OCI-LY1 (cell line): Measurements from ENCODE around the gene DOCK1.

Source experiments
- H2AFZ ChIP-seq: fragments of 200-600 bp; sonication (generic), shearing (Covaris generic); 2 replicates; pipeline ENCODE4 v1.6.0; 2014; ENCODE audit warnings: antibody characterized with exemption, mild to moderate bottlenecking, low read length
- H3F3A ChIP-seq: fragments of 200-600 bp; sonication (generic), shearing (Covaris generic); 2 replicates; pipeline ENCODE4 v1.6.0; 2014; ENCODE audit warnings: mild to moderate bottlenecking, antibody characterized with exemption, low read length, moderate library complexity; ENCODE audit not compliant: insufficient read depth
- H3K27ac ChIP-seq: fragments of 200-600 bp; sonication (generic); 2 replicates; pipeline ENCODE4 v1.5.1; 2014; ENCODE audit warnings: low read length, mixed run types, mild to moderate bottlenecking, low read depth; ENCODE audit not compliant: poor library complexity, severe bottlenecking
- H3K27me3 ChIP-seq: fragments of 200-600 bp; sonication (generic); 2 replicates; pipeline ENCODE4 v1.6.0; 2014; ENCODE audit warnings: antibody characterized with exemption, mild to moderate bottlenecking, low read length, moderate library complexity; ENCODE audit not compliant: insufficient read depth
- H3K36me3 ChIP-seq: fragments of 200-600 bp; sonication (generic); 2 replicates; pipeline ENCODE4 v1.6.1; 2014; ENCODE audit warnings: mild to moderate bottlenecking, antibody characterized with exemption, low read length, moderate library complexity, mixed read lengths; ENCODE audit not compliant: insufficient read depth
- H3K4me1 ChIP-seq: fragments of 200-600 bp; sonication (generic); 2 replicates; pipeline ENCODE4 v1.5.1; 2014; ENCODE audit warnings: mild to moderate bottlenecking, low read length, moderate library complexity; ENCODE audit not compliant: insufficient read depth, severe bottlenecking
- H3K4me2 ChIP-seq: fragments of 200-600 bp; sonication (generic), shearing (Covaris generic); 2 replicates; pipeline ENCODE4 v1.6.1; 2014; ENCODE audit warnings: low read length
- H3K4me3 ChIP-seq: fragments of 200-600 bp; sonication (generic); 2 replicates; pipeline ENCODE4 v1.5.1; 2014; ENCODE audit warnings: low read length, low read depth, mild to moderate bottlenecking, mixed read lengths; ENCODE audit not compliant: poor library complexity, severe bottlenecking
- H3K79me2 ChIP-seq: fragments of 200-600 bp; shearing (Covaris generic); 2 replicates; pipeline ENCODE4 v1.6.1; 2016; ENCODE audit warnings: mixed run types, low read length, mixed read lengths; ENCODE audit not compliant: insufficient read depth
- H3K9ac ChIP-seq: fragments of 200-600 bp; sonication (generic), shearing (Covaris generic); 2 replicates; pipeline ENCODE4 v1.6.1; 2014; ENCODE audit warnings: mild to moderate bottlenecking, low read length, mixed read lengths
- H3K9me2 ChIP-seq: fragments of 200-600 bp; sonication (generic), shearing (Covaris generic); 2 replicates; pipeline ENCODE4 v1.6.1; 2014; ENCODE audit warnings: low read depth, mild to moderate bottlenecking, low read length, mixed read lengths
- H3K9me3 ChIP-seq: fragments of 200-600 bp; shearing (Covaris generic); 2 replicates; pipeline ENCODE4 v1.6.1; 2014; ENCODE audit warnings: low read length, mixed read lengths
- H4K20me1 ChIP-seq: fragments of 200-600 bp; sonication (generic), shearing (Covaris generic); 2 replicates; pipeline ENCODE4 v1.6.0; 2016; ENCODE audit warnings: mild to moderate bottlenecking, low read length; ENCODE audit not compliant: insufficient read depth
- EZH2 ChIP-seq: fragments of 200-600 bp; sonication (generic), shearing (Covaris generic); IDR thresholded peaks from 2 replicates; pipeline ENCODE4 v1.8.0; 2017; ENCODE audit warnings: borderline replicate concordance, mixed run types, mild to moderate bottlenecking, antibody characterized with exemption, low read length, moderate library complexity, mixed read lengths
- TF ChIP-seq, protein P1 (sequence below): fragments of 200-600 bp; sonication (generic), shearing (Covaris generic); IDR thresholded peaks from 2 replicates; pipeline ENCODE4 v1.5.1; 2017; ENCODE audit warnings: mild to moderate bottlenecking, antibody characterized with exemption, low read length, moderate library complexity, mixed read lengths

Gene DOCK1

DNA sequence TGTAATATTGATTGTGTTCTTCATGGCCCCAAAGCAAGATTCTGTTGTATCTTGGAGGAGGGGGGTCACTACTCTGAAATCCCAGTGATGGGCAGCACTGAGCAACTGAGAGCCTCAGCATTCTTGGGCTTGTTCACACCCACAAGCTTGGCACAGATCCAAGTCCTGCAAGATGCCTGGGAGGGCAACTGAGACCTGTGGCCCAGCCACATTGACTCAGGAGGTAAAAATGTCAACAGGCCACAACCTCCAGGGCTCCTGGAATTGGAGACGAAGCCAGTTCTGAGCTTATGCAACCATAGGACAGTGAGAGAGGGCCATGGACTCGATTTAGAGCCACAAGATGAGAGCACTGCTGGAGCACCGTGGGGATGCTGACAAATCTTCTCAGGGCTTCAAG lies 3.1 kb upstream of the DOCK1 start:
- H3K9me3 ChIP-seq, result no peaks in the 10 kb centered on the region
- no peaks in the 10 kb centered on the region for H3K4me1 ChIP-seq
- H3K4me3 ChIP-seq, result no peak overlapping the region
- no peaks in the 10 kb centered on the region for H3K9me2 ChIP-seq
- no peaks in the 10 kb centered on the region for H4K20me1 ChIP-seq
- no peaks in the 10 kb centered on the region for H3K79me2 ChIP-seq
- H3K4me2 ChIP-seq, result no peak overlapping the region
- no peaks in the 10 kb centered on the region for H3F3A ChIP-seq
- H3K9ac ChIP-seq, result no peak overlapping the region
- no peaks in the 10 kb centered on the region for H3K36me3 ChIP-seq
- TF ChIP-seq EZH2, result no peak
- TF ChIP-seq, protein P1, sequence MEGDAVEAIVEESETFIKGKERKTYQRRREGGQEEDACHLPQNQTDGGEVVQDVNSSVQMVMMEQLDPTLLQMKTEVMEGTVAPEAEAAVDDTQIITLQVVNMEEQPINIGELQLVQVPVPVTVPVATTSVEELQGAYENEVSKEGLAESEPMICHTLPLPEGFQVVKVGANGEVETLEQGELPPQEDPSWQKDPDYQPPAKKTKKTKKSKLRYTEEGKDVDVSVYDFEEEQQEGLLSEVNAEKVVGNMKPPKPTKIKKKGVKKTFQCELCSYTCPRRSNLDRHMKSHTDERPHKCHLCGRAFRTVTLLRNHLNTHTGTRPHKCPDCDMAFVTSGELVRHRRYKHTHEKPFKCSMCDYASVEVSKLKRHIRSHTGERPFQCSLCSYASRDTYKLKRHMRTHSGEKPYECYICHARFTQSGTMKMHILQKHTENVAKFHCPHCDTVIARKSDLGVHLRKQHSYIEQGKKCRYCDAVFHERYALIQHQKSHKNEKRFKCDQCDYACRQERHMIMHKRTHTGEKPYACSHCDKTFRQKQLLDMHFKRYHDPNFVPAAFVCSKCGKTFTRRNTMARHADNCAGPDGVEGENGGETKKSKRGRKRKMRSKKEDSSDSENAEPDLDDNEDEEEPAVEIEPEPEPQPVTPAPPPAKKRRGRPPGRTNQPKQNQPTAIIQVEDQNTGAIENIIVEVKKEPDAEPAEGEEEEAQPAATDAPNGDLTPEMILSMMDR, result no peak
- H2AFZ ChIP-seq, result no peak overlapping the region
- no peak overlapping the region for H3K27ac ChIP-seq
- H3K27me3 ChIP-seq, result no peaks in the 10 kb centered on the region

DNA sequence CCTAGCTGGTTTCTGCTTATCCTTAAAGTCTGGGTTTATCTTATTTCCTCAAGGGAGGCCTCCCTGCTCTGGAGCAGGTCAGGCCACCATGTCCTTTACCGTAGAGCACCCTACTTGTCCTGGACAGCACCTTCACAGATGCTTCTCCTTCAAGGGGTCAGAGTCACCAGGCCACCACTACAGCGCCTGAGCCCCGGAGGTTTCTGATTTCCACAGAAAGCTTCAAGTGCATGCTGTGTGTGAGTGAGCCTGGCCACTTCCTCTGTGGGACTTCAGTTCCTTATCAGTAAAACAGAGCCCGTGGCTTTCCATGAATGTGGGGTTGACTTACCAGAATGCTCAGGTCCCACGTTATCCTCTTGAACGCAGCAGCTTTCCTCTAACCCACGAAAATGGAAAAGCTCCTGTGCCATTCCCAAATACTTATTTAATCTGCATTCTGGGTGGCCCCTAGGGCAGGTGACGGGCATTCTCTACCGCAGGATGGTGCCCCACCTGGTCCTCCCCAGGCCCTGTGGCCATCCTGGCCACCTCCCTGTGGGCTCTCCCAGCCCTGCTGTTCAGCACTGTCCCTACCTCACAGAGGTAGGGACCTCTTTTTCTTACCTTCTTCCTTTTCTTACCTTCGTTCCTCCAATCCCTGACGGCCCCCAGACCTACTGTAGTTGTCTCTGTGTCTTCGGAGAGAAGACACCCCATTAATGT lies 1.4 kb upstream of the DOCK1 start:
- H3K9ac ChIP-seq, result no peak overlapping the region
- H3K36me3 ChIP-seq, result no peaks in the 10 kb centered on the region
- no peaks in the 10 kb centered on the region for H3K9me3 ChIP-seq
- H4K20me1 ChIP-seq, result no peaks in the 10 kb centered on the region
- no peaks in the 10 kb centered on the region for H3K4me1 ChIP-seq
- no peak overlapping the region for H2AFZ ChIP-seq
- no peaks in the 10 kb centered on the region for H3K9me2 ChIP-seq
- H3F3A ChIP-seq, result no peaks in the 10 kb centered on the region
- H3K27ac ChIP-seq, result no peak overlapping the region
- TF ChIP-seq, protein P1, result no peak
- no peak for TF ChIP-seq EZH2
- no peak overlapping the region for H3K4me2 ChIP-seq
- H3K4me3 ChIP-seq, result no peak overlapping the region
- H3K27me3 ChIP-seq, result no peaks in the 10 kb centered on the region
- no peaks in the 10 kb centered on the region for H3K79me2 ChIP-seq

DNA sequence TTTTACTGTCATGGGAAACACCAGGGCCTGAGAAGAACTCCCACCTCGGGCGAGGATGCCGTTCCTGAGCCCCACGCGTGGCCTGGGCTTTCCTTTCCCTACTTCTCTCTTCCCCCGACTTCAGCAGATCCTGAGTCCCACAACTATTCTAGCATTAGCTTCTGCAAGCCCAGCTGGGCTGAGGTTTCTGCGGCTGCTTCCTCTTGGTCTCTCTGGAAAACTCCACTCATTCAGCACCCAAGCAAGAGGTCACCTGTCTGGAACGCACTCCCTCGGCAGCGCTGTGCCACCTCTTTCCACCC lies 761 bp upstream of the DOCK1 start:
- H3K27ac ChIP-seq, result no peak overlapping the region
- no peak overlapping the region for H3K9ac ChIP-seq
- H3K4me2 ChIP-seq, result no peak overlapping the region
- TF ChIP-seq, protein P1, result no peak
- TF ChIP-seq EZH2, result no peak
- H3F3A ChIP-seq, result no peaks in the 10 kb centered on the region
- H3K4me3 ChIP-seq, result no peak overlapping the region
- H3K9me2 ChIP-seq, result no peaks in the 10 kb centered on the region
- H3K9me3 ChIP-seq, result no peaks in the 10 kb centered on the region
- H3K79me2 ChIP-seq, result no peaks in the 10 kb centered on the region
- H4K20me1 ChIP-seq, result no peaks in the 10 kb centered on the region
- no peaks in the 10 kb centered on the region for H3K27me3 ChIP-seq
- no peak overlapping the region for H2AFZ ChIP-seq
- H3K36me3 ChIP-seq, result no peaks in the 10 kb centered on the region
- H3K4me1 ChIP-seq, result no peaks in the 10 kb centered on the region
